Fibroblast of lung (primary cell): ENCODE results near the gene TYK2. TPM values are rescaled to one million over a fixed set of nuclear protein-coding genes. Genes with fewer than 3 reads are reported as not detected.

Experiments
- DNase-seq, 2 donors: peaks; one replicate each; pipeline versions ENCODE4 v3.0.0 to v3.0.0-alpha.2; 2010; ENCODE audit warnings: low read depth in 2 of 2
- H2AFZ ChIP-seq: 2 replicates; pipeline ENCODE4 v1.5.1; 2012; ENCODE audit warnings: low read length, control low read depth, inconsistent platforms
- H3K27ac ChIP-seq: 2 replicates; pipeline ENCODE4 v1.5.1; 2011; ENCODE audit warnings: low read length, control low read depth; ENCODE audit not compliant: insufficient read depth
- H3K27me3 ChIP-seq: 2 replicates; pipeline ENCODE4 v1.5.1; 2011; ENCODE audit warnings: mild to moderate bottlenecking, low read length; ENCODE audit not compliant: control insufficient read depth, insufficient read depth
- H3K36me3 ChIP-seq: 2 replicates; pipeline ENCODE4 v1.5.1; 2011; ENCODE audit warnings: low read length; ENCODE audit not compliant: control insufficient read depth, insufficient read depth
- H3K4me1 ChIP-seq: 2 replicates; pipeline ENCODE4 v1.5.1; 2011; ENCODE audit warnings: low read length; ENCODE audit not compliant: control insufficient read depth, insufficient read depth; ENCODE audit errors: extremely low read depth
- H3K4me2 ChIP-seq: 2 replicates; pipeline ENCODE4 v1.5.1; 2011; ENCODE audit warnings: low read length, control low read depth; ENCODE audit not compliant: insufficient read depth; ENCODE audit errors: extremely low read depth
- H3K4me3 ChIP-seq, 4 experiments: fragments of 200-600 bp in 1 of 4; sonication (generic) in 1 of 4; replicated peaks in 1 of 4; 2 replicates each; pipeline ENCODE4 v1.5.1; 2011 to 2016; ENCODE audit warnings: low read length in 4 of 4, low read depth in 3 of 4, mild to moderate bottlenecking in 3 of 4, control low read depth in 2 of 4, inconsistent platforms in 1 of 4, mixed read lengths in 1 of 4; ENCODE audit not compliant: insufficient read depth in 1 of 4; ENCODE audit errors: control extremely low read depth in 1 of 4
- H3K79me2 ChIP-seq: 2 replicates; pipeline ENCODE4 v1.5.1; 2012; ENCODE audit warnings: mild to moderate bottlenecking, low read length, inconsistent platforms; ENCODE audit not compliant: control insufficient read depth, insufficient read depth
- H3K9ac ChIP-seq: 2 replicates; pipeline ENCODE4 v1.5.1; 2011; ENCODE audit warnings: mild to moderate bottlenecking, low read length, control low read depth; ENCODE audit not compliant: insufficient read depth
- H3K9me3 ChIP-seq: 2 replicates; pipeline ENCODE4 v1.5.1; 2012; ENCODE audit warnings: low read depth, low read length; ENCODE audit not compliant: control insufficient read depth, insufficient read depth
- H4K20me1 ChIP-seq: 2 replicates; pipeline ENCODE4 v1.5.1; 2011; ENCODE audit warnings: low read length; ENCODE audit not compliant: control insufficient read depth, insufficient read depth; ENCODE audit errors: extremely low read depth
- EZH2 ChIP-seq: IDR thresholded peaks from 2 replicates; pipeline ENCODE4 v1.5.1; 2012; ENCODE audit warnings: low read length, control low read depth, mild to moderate bottlenecking; ENCODE audit errors: missing control alignments
- polyA plus RNA-seq, 2 donors: library from polyadenylated mRNA; depleted of rRNA in 1 of 2; stranded (reverse) in 1 of 2; unstranded in 1 of 2; fragments of >200 nt; gene quantifications; 2 replicates each; pipeline ENCODE4 v1.2.1, GENCODE V29; 2011 to 2012; ENCODE audit warnings: missing spikeins in 1 of 2
- total RNA-seq: library from RNA; depleted of rRNA; stranded (reverse); fragments of >200 nt; gene quantifications from 2 replicates; pipeline ENCODE4 v1.2.1, GENCODE V29; 2014
- TF ChIP-seq, protein P1 (sequence below), 2 donors: IDR thresholded peaks in 1 of 2; conservative IDR thresholded peaks in 1 of 2; 1 replicate in 1 of 2; 2 replicates in 1 of 2; pipeline ENCODE4 v1.5.1; 2011 to 2012; ENCODE audit warnings: low read length in 2 of 2, control low read depth in 1 of 2, inconsistent platforms in 1 of 2, low read depth in 1 of 2, mild to moderate bottlenecking in 1 of 2

TYK2 gene
- total and polyA plus RNA-seq, 2 donors (not counting 1 experiment from before 2014, with no cell fraction given): 17.4 to 95.5 TPM

DNA sequence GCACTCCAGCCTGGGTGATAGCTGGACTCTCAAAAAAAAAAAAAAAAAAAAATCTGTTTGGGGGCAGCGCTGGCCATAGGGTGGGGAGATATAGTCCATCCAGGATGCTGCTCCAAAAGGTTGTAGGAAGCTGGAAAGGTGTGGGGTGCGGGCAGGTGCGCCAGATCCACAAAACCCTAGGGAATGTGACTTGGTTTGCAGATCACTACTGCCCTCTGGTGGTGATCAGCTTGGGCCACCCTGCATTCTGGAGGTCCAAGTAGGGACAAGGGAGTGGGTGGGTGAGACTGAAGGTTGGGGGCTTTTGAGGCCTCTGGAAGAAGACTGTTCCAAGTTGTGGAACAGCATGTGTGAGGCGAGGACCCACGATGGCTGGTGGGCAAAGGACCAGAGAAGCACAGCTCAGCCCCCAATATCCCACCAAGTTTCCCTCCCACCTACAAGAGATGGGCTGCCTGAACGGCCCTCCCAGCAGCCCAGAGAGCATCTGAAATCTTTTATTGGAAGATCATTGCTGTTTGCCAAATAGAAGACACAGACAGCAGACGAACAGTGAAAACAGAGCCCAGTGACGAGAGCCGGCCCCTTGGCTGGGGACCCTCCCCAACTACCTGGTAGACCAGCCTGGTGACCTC, 10.4 kb upstream of the TYK2 start:
- Histone ChIP-seq H3K4me3 (no peak overlapping the region), H4K20me1 (no peaks in the 10 kb centered on the region), H3K9ac (no peak overlapping the region), H3K9me3 (no peaks in the 10 kb centered on the region), H3K4me1 (no peaks in the 10 kb centered on the region), H3K79me2 (no peaks in the 10 kb centered on the region), H3K27me3 (no peaks in the 10 kb centered on the region), H3K27ac (no peak overlapping the region), H3K4me2 (no peak overlapping the region), H3K36me3 (peaks cover 28% of the 10 kb centered on the region), H2AFZ (no peak overlapping the region)
- DNase-seq: peak; percentile 61 to 78
- TF ChIP-seq, protein P1, sequence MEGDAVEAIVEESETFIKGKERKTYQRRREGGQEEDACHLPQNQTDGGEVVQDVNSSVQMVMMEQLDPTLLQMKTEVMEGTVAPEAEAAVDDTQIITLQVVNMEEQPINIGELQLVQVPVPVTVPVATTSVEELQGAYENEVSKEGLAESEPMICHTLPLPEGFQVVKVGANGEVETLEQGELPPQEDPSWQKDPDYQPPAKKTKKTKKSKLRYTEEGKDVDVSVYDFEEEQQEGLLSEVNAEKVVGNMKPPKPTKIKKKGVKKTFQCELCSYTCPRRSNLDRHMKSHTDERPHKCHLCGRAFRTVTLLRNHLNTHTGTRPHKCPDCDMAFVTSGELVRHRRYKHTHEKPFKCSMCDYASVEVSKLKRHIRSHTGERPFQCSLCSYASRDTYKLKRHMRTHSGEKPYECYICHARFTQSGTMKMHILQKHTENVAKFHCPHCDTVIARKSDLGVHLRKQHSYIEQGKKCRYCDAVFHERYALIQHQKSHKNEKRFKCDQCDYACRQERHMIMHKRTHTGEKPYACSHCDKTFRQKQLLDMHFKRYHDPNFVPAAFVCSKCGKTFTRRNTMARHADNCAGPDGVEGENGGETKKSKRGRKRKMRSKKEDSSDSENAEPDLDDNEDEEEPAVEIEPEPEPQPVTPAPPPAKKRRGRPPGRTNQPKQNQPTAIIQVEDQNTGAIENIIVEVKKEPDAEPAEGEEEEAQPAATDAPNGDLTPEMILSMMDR (conservative IDR thresholded peaks at IDR 0.05 in 1 of 2, IDR thresholded peaks at IDR 0.05 in 1 of 2; ENCODE audit: low read depth in 1 of 2, low read length in 2 of 2): peak; percentile 81 to 97
- no peak for TF ChIP-seq EZH2

DNA sequence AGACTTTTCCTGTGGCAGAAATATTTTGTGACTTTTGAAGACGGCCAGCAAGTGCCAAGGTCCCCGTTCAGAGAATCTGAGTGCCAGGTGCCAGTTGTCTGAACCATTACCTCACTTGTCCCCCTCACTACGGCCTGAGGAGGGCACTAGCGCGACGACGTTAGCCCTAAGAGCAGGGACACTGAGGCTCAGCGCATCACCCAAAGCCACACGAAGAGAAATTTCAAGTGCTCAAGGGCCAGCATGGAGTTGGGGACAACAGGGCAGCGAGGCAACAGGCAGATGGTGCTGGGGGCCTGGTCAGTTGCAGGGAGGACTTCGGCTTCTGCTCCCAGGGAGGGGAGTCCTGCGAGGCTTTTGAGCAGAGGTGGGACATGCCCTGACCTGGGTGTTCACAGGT, 9.5 kb upstream of the TYK2 start:
- peaks cover 25% of the 10 kb centered on the region for H3K36me3 ChIP-seq
- H3K9me3 ChIP-seq: no peaks in the 10 kb centered on the region

DNA sequence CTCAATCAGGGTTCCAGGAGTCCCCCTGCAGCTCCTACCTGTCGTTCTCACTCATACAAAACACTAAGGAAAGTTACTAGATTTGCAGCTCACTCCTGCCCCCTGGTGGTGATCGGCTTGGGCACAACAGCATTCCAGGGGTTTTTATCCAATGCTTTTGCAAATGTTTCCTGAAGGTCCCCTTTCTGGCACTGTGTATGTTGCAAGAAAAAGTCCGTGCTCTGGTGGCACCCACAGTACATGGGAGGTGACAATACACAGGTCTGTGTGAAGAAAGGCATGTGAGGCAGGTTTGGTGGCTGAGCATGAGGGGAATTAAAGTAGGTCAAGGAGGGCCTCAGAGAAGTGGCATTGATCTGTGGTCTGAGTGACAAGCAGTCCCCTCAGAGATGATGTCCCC, 8.6 kb upstream of the TYK2 start:
- TF ChIP-seq EZH2: no peak
- TF ChIP-seq, protein P1 (conservative IDR thresholded peaks at IDR 0.05 in 1 of 2, IDR thresholded peaks at IDR 0.05 in 1 of 2; ENCODE audit: low read depth in 1 of 2, low read length in 2 of 2): peak; percentile 95 to 96
- no peak overlapping the region for H3K27ac ChIP-seq

More for the DNA sequence above, 9.5 kb upstream of the TYK2 start:
- H2AFZ ChIP-seq: no peak overlapping the region
- TF ChIP-seq EZH2: no peak
- TF ChIP-seq, protein P1 (conservative IDR thresholded peaks at IDR 0.05 in 1 of 2, IDR thresholded peaks at IDR 0.05 in 1 of 2; ENCODE audit: low read depth in 1 of 2, low read length in 2 of 2): peak in 1 of 2 donors; percentile 24
- no peak for DNase-seq
- H3K79me2 ChIP-seq: no peaks in the 10 kb centered on the region
- no peaks in the 10 kb centered on the region for H3K27me3 ChIP-seq
- no peak overlapping the region for H3K4me2 ChIP-seq
- H3K4me1 ChIP-seq: no peaks in the 10 kb centered on the region
- H3K27ac ChIP-seq: no peak overlapping the region
- H3K4me3 ChIP-seq: no peak overlapping the region
- no peaks in the 10 kb centered on the region for H4K20me1 ChIP-seq
- H3K9ac ChIP-seq: no peak overlapping the region

More for the DNA sequence above, 8.6 kb upstream of the TYK2 start:
- Histone ChIP-seq H2AFZ (no peak overlapping the region), H3K79me2 (no peaks in the 10 kb centered on the region), H3K27me3 (no peaks in the 10 kb centered on the region), H3K4me1 (no peaks in the 10 kb centered on the region), H4K20me1 (no peaks in the 10 kb centered on the region), H3K36me3 (peaks cover 22% of the 10 kb centered on the region), H3K9ac (no peak overlapping the region), H3K9me3 (no peaks in the 10 kb centered on the region), H3K4me3 (no peak overlapping the region), H3K4me2 (no peak overlapping the region)
- peak; percentile 59 to 78 for DNase-seq
